Breast epithelium (tissue), 3 donors: ENCODE results near the gene GGT5.
"Not testable (repeated sequence)": the region's sequence is repeated elsewhere in the genome, so short reads cannot be mapped to it uniquely, and the experiment has no call there.

Experiments used
- CTCF ChIP-seq, 3 donors: fragments of 450-650 bp; IDR thresholded peaks; one replicate each; pipeline ENCODE4 v1.5.1; 2016 to 2017; ENCODE audit warnings: antibody characterized with exemption in 3 of 3, mild to moderate bottlenecking in 3 of 3, moderate library complexity in 3 of 3
- POLR2A ChIP-seq: fragments of 450-650 bp; IDR thresholded peaks from one replicate; pipeline ENCODE4 v1.6.1; 2016; ENCODE audit warnings: antibody characterized with exemption, mild to moderate bottlenecking, moderate library complexity

DNA sequence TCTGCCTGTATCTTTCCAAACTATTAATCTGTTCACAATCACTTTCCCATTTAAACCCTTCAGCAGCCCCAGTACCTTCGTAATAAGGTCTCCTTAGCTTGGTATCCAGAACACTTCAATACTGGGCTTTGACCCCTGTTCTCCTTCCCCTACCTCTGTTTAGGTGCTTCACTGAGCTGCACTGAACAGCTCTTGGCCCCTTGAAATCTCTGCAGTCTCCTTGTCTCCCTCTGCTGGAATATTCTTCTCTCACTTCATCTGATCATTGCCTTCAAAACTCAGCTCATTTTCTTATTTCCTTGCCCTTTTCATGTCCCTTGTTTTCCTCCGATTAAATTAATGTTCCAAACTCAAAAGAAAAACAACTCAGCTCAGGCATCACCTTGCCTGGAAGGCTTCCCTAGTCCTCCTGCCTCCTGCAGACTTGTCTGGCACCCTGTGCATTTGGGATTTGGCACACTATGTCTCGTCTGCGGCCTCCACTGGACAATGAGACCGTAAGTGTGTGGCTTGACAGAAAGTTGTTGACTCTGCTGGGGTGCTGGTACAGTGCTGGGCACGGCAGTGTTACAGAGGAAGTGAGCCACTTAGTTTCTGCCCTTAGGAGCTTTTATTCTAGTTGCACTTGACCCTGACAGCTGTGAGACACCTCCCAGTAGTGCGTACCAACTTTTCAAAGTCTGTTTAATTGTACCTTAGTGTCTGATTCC, 30.0 kb upstream of the GGT5 start:
- not testable (repeated sequence) for TF ChIP-seq CTCF (IDR thresholded peaks at IDR 0.05); POLR2A
